ENCODE measurements around the gene SPATS2. TPM values are rescaled to one million over a fixed set of nuclear protein-coding genes. Genes with fewer than 3 reads are reported as not detected.

Gene SPATS2
- total RNA-seq, 1 experiment from 2014 or later, result 56.3 TPM

- intact Hi-C loops (cut with micrococcal nuclease; ENCODE audit: unreplicated experiment) (no loop called here), in situ Hi-C loops (cut with HindIII; ENCODE audit: low pct_unique_long_range_greater_than_20kb, low sequenced_read_pairs) (no loop called here)
- POLR2A ChIA-PET, result interaction anchor here (0.6 to 0.7 kb wide), 4 partner anchors 17 to 245 kb away, joined by 3 to 5 read pairs (median 4); no protein-coding TSS in a partner anchor
- Histone ChIP-seq H3K9me3 (ENCODE audit: control insufficient read depth, insufficient read depth, low read depth, low read length) (no peaks in the 10 kb centered on the region), H3K4me1 (ENCODE audit: control insufficient read depth, insufficient read depth, low read length) (no peaks in the 10 kb centered on the region), H3K36me3 (ENCODE audit: control insufficient read depth, insufficient read depth, low read length) (peaks cover 12% of the 10 kb centered on the region; the same call in 1 of the 2 replicates), H3K4me3 (ENCODE audit: low read depth in 2 of 2, low read length in 2 of 2) (no peak overlapping the region), H3K27ac (ENCODE audit: low read length) (no peak overlapping the region), H3K27me3 (ENCODE audit: control insufficient read depth, insufficient read depth, low read length) (no peaks in the 10 kb centered on the region)
- ATAC-seq, result no peak
- CTCF ChIA-PET, result interaction anchor here (0.6 kb wide), 1 partner anchor 13 kb away, joined by 7 read pairs; no protein-coding TSS in a partner anchor
- DNase-seq (ENCODE audit: low read depth, low spot score), result no peak
- TF ChIP-seq SIN3A (IDR thresholded peaks at IDR 0.05; ENCODE audit: borderline replicate concordance, insufficient read depth, low read depth, low read length) (no peak), REST (IDR thresholded peaks at IDR 0.05; ENCODE audit: insufficient read depth in 1 of 2, low read depth in 2 of 2, low read length in 1 of 2) (no peak), POLR2AphosphoS5 (IDR thresholded peaks at IDR 0.05; ENCODE audit: low read depth, low read length) (no peak), TCF7L2 (IDR thresholded peaks at IDR 0.05; ENCODE audit: low read depth, low read length) (no peak)
- TF ChIP-seq, protein P1, sequence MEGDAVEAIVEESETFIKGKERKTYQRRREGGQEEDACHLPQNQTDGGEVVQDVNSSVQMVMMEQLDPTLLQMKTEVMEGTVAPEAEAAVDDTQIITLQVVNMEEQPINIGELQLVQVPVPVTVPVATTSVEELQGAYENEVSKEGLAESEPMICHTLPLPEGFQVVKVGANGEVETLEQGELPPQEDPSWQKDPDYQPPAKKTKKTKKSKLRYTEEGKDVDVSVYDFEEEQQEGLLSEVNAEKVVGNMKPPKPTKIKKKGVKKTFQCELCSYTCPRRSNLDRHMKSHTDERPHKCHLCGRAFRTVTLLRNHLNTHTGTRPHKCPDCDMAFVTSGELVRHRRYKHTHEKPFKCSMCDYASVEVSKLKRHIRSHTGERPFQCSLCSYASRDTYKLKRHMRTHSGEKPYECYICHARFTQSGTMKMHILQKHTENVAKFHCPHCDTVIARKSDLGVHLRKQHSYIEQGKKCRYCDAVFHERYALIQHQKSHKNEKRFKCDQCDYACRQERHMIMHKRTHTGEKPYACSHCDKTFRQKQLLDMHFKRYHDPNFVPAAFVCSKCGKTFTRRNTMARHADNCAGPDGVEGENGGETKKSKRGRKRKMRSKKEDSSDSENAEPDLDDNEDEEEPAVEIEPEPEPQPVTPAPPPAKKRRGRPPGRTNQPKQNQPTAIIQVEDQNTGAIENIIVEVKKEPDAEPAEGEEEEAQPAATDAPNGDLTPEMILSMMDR (IDR thresholded peaks at IDR 0.05), result no peak
- BruUV-seq (replicated peaks), result no TSS peak
These were observed 129.4 kb downstream of the SPATS2 start for GRCh38 chr12:49496417-49497360.

- no peaks in the 10 kb centered on the region for H3K4me1 ChIP-seq (ENCODE audit: control insufficient read depth, insufficient read depth, low read length)
- DNase-seq (ENCODE audit: low read depth, low spot score) (no peak), ATAC-seq (no peak)
- 0 out of 2 replicates have a peak, but pooled peaks cover 4% of the 10 kb centered on the region for H3K36me3 ChIP-seq (ENCODE audit: control insufficient read depth, insufficient read depth, low read length)
- BruUV-seq (replicated peaks), result no TSS peak
- no peak overlapping the region for H3K4me3 ChIP-seq (ENCODE audit: low read depth in 2 of 2, low read length in 2 of 2)
- H3K9me3 ChIP-seq (ENCODE audit: control insufficient read depth, insufficient read depth, low read depth, low read length), result no peaks in the 10 kb centered on the region
- intact Hi-C loops (cut with micrococcal nuclease; ENCODE audit: unreplicated experiment), result no loop called here
- TF ChIP-seq, protein P1 (IDR thresholded peaks at IDR 0.05), result no peak
- TF ChIP-seq SIN3A (IDR thresholded peaks at IDR 0.05; ENCODE audit: borderline replicate concordance, insufficient read depth, low read depth, low read length) (no peak), TCF7L2 (IDR thresholded peaks at IDR 0.05; ENCODE audit: low read depth, low read length) (no peak), POLR2AphosphoS5 (IDR thresholded peaks at IDR 0.05; ENCODE audit: low read depth, low read length) (no peak), REST (IDR thresholded peaks at IDR 0.05; ENCODE audit: insufficient read depth in 1 of 2, low read depth in 2 of 2, low read length in 1 of 2) (no peak)
- ChIA-PET CTCF (no interaction called here), POLR2A (interaction anchor here (0.9 kb wide), 1 partner anchor 135 kb away, joined by 3 read pairs; no protein-coding TSS in a partner anchor)
- H3K27me3 ChIP-seq (ENCODE audit: control insufficient read depth, insufficient read depth, low read length), result no peaks in the 10 kb centered on the region
- in situ Hi-C loops (cut with HindIII; ENCODE audit: low pct_unique_long_range_greater_than_20kb, low sequenced_read_pairs), result loop anchor here (25.0 kb wide), 1 partner anchor 140 kb away; the partner anchor contains the start of gene SPATS2
- H3K27ac ChIP-seq (ENCODE audit: low read length), result no peak overlapping the region
These were observed 134.6 kb downstream of the SPATS2 start for GRCh38 chr12:49501895-49502294.

Measured in Panc1 (cell line).